AG04449 (cell line): ENCODE results near the gene SPATS1.

Experiments
- CTCF ChIA-PET: fragments of 350-600 bp; formaldehyde crosslinking; extraction: SDS; loops from one replicate; lab custom pipeline; 2021; ENCODE audit warnings: antibody characterized with exemption; lab: Yijun Ruan, JAX
- POLR2A ChIA-PET: fragments of 400-600, 350-600 bp; formaldehyde crosslinking; extraction: SDS; loops from one replicate; lab custom pipeline; 2020; ENCODE audit warnings: antibody characterized with exemption, inconsistent platforms; lab: Yijun Ruan, JAX
- DNase-seq: peaks from one replicate; pipeline ENCODE4 v3.0.0-alpha.2; 2010; ENCODE audit warnings: low read depth, low spot score
- H3K4me3 ChIP-seq: 2 replicates; pipeline ENCODE4 v1.5.1; 2011; ENCODE audit warnings: low read depth, mild to moderate bottlenecking, control low read depth, low read length
- CTCF ChIP-seq: IDR thresholded peaks from one replicate; pipeline ENCODE4 v1.5.1; 2011; ENCODE audit warnings: mild to moderate bottlenecking, moderate library complexity, low read length, control low read depth, inconsistent platforms; ENCODE audit not compliant: insufficient read depth; ENCODE audit errors: missing control alignments

The SPATS1 gene

GRCh38 chr6:44342489-44342888, at the start of gene SPATS1:
TSS of gene SPATS1 (plus strand) at chr6:44342650. CDS start at chr6:44343096, 446 bp downstream.
- ChIA-PET POLR2A (no interaction called here), CTCF (interaction anchor here (0.7 to 4.6 kb wide), 6 partner anchors 10 to 188 kb away, joined by 3 to 62 read pairs (median 6); partner anchors contain the start of genes AARS2 and TMEM151B)
- no peak within 1 kb of the TSS for H3K4me3 ChIP-seq
- DNase-seq, result no peak
- TF ChIP-seq CTCF, result no peak

GRCh38 chr6:44292661-44293365, 49.6 kb upstream of the SPATS1 start:
- no peak for DNase-seq
- TF ChIP-seq CTCF, result no peak
- ChIA-PET POLR2A (no interaction called here), CTCF (interaction anchor here (0.7 to 2.5 kb wide), 5 partner anchors 12 to 24 kb away, joined by 3 to 9 read pairs (median 3); no protein-coding TSS in a partner anchor)
- H3K4me3 ChIP-seq, result no peak overlapping the region

- DNase-seq, result no peak
- POLR2A ChIA-PET, result no interaction called here
- no peak overlapping the region for H3K4me3 ChIP-seq
- CTCF ChIA-PET, result interaction anchor here (0.9 to 16.0 kb wide), 6 partner anchors 10 to 43 kb away, joined by 4 to 158 read pairs (median 18); partner anchors contain the start of genes AARS2, NFKBIE and TMEM151B
- TF ChIP-seq CTCF, result no peak
Observed at GRCh38 chr6:44294832-44295791, 47.3 kb upstream of the SPATS1 start.

GRCh38 chr6:44297063-44298038, 45.1 kb upstream of the SPATS1 start:
- ChIA-PET CTCF (interaction anchor here (1.0 to 16.0 kb wide), 5 partner anchors 8 to 199 kb away, joined by 3 to 158 read pairs (median 4); partner anchors contain the start of genes AARS2, NFKBIE and TMEM151B), POLR2A (interaction anchor here (1.6 kb wide), 1 partner anchor 12 kb away, joined by 5 read pairs; no protein-coding TSS in a partner anchor)
- DNase-seq, result no peak
- peak overlapping the region; percentile 43 for H3K4me3 ChIP-seq
- TF ChIP-seq CTCF, result no peak

GRCh38 chr6:44298055-44298803, 44.2 kb upstream of the SPATS1 start:
- POLR2A ChIA-PET, result interaction anchor here (0.8 to 1.6 kb wide), 2 partner anchors 11 to 34 kb away, joined by 3 to 5 read pairs; no protein-coding TSS in a partner anchor
- no peak for TF ChIP-seq CTCF
- CTCF ChIA-PET, result interaction anchor here (1.0 to 16.0 kb wide), 5 partner anchors 7 to 200 kb away, joined by 3 to 158 read pairs (median 4); partner anchors contain the start of genes AARS2, NFKBIE and TMEM151B
- no peak for DNase-seq
- no peak overlapping the region; the same call in 1 of the 2 replicates for H3K4me3 ChIP-seq
